ENCODE data around the gene DOCK2.
"Not testable (repeated sequence)": the region's sequence is repeated elsewhere in the genome, so short reads cannot be mapped to it uniquely, and the experiment has no call there.

Gene DOCK2

DNA sequence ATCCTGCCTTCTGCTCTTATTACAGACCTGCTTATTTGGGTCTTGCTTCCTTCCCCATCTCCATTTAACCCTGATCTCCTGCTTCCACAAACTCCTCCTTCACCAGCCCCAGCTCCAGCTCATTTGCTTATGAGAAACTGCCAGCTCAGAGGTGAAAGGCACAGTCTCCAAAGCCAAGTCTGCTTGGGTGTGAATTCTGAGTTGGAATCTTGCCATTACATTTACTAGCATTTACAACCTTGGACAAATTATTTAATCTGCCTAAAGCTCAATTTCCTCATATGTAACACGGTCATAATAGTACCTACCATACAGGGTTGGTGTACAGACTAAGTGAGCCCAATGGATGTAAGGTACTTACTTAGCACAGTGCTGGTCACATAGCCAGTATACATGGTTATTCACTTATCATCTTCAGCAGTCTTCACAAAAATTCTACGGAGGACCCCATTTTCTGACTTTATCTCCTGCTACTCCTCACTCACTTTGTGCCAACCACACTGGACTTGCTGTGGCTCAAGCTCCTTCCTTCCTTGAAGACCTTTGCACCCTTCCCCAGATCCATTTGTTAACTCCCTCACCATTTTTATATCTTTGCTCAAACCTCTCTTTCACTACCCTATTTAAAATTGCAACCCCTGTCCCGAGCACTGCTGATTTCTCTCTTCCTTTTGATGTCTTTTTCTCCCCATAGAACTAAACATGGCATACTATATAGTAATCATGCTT, 86.2 kb downstream of the DOCK2 start:
- Histone ChIP-seq H3K4me3 (ENCODE audit: low read depth in 1 of 5, low read length in 5 of 5) (no peak overlapping the region), H3K27ac (ENCODE audit: low read depth, low read length) (no peak overlapping the region), H3K36me3 (ENCODE audit: control insufficient read depth in 5 of 5, insufficient read depth in 5 of 5, low read length in 5 of 5) (peaks cover 0 to 16% (median 0%) of the 10 kb centered on the region in 5 donors), H3K27me3 (ENCODE audit: control insufficient read depth in 5 of 5, insufficient read depth in 4 of 5, low read length in 5 of 5) (no peaks in the 10 kb centered on the region), H3K4me1 (ENCODE audit: control insufficient read depth in 5 of 5, insufficient read depth in 5 of 5, low read length in 5 of 5) (peaks cover 0 to 9% (median 3%) of the 10 kb centered on the region in 5 donors), H3K9me3 (ENCODE audit: control insufficient read depth in 5 of 5, low read length in 5 of 5) (no peaks in the 10 kb centered on the region), H3K9ac (ENCODE audit: low read length in 5 of 5) (no peak overlapping the region)

DNA sequence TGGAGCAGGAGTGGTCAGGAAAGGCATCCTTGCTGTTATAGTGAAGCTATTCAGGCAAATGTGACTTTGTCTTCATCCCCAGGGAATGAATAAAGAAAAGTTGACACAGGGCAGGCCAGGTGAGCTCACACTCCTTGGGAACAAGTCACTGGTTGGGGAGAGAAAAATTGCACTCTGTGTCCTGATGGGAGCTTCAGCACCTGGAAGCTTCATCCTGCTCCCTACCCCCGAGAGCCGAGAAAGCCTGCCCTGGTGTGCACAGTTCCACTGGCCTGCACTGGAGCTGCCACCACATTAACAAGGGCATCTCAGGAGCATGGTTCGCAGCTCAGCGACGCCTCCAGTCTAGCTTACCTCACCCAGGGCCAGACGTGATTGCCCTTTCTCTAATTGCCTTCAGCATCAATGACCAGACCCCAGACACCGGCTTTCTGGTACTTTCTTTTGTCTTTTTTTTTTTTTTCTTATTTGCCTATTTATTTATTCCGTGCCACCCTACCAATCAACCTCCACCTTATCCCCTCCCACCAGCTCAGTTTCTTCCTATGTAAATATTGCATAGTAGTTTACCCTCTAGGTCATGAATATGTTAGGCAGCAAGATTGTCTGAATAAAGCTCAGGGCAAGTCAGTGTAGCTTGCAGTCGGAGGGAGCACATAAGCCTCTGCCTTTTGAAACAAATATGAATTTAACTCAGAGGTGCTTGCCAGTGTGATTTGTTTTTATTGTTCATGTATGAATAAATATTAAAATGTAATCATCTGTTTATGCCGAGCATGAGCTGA, 87.4 kb downstream of the DOCK2 start:
- H3K9me3 ChIP-seq (ENCODE audit: control insufficient read depth in 5 of 5, low read length in 5 of 5), result no peaks in the 10 kb centered on the region
- H3K9ac ChIP-seq (ENCODE audit: low read length in 5 of 5), result no peak overlapping the region
- H3K27ac ChIP-seq (ENCODE audit: low read depth, low read length), result no peak overlapping the region
- no peak overlapping the region for H3K4me3 ChIP-seq (ENCODE audit: low read depth in 1 of 5, low read length in 5 of 5)
- H3K27me3 ChIP-seq (ENCODE audit: control insufficient read depth in 5 of 5, insufficient read depth in 4 of 5, low read length in 5 of 5), result no peaks in the 10 kb centered on the region
- H3K36me3 ChIP-seq (ENCODE audit: control insufficient read depth in 5 of 5, insufficient read depth in 5 of 5, low read length in 5 of 5), result peaks cover 0 to 16% (median 0%) of the 10 kb centered on the region in 5 donors
- H3K4me1 ChIP-seq (ENCODE audit: control insufficient read depth in 5 of 5, insufficient read depth in 5 of 5, low read length in 5 of 5), result peaks cover 0 to 3% (median 0%) of the 10 kb centered on the region in 5 donors

GRCh38 chr5:169725665-169726064, 88.6 kb downstream of the DOCK2 start:
- H3K4me1 ChIP-seq (ENCODE audit: control insufficient read depth in 5 of 5, insufficient read depth in 5 of 5, low read length in 5 of 5); H3K4me3 ChIP-seq (ENCODE audit: low read depth in 1 of 5, low read length in 5 of 5); H3K27me3 ChIP-seq (ENCODE audit: control insufficient read depth in 5 of 5, insufficient read depth in 4 of 5, low read length in 5 of 5); H3K9ac ChIP-seq (ENCODE audit: low read length in 5 of 5); H3K27ac ChIP-seq (ENCODE audit: low read depth, low read length); H3K9me3 ChIP-seq (ENCODE audit: control insufficient read depth in 5 of 5, low read length in 5 of 5): not testable (repeated sequence)
- peaks cover 0 to 12% (median 0%) of the 10 kb centered on the region in 5 donors for H3K36me3 ChIP-seq (ENCODE audit: control insufficient read depth in 5 of 5, insufficient read depth in 5 of 5, low read length in 5 of 5)

DNA sequence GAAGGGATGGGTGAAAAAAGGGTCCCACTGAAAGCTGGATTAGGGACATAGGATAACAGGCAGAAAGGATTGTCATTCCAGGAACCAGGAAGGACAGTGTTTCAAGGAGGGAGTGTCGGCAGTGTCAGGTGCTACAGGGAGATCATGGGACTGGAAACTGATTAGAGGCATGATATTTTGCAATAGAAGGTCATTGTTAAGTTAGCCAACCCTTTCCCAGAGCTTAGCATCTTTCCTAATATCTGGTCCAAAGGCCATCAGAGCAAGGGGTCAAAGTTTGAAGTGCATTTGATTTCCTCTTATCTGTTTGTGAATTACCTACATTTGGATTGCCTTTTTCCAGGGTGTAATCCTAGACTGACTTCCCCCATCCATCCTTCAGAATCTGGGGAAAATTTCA, 91.3 kb downstream of the DOCK2 start:
- H3K27ac ChIP-seq (ENCODE audit: low read depth, low read length), result no peak overlapping the region
- no peak overlapping the region for H3K9ac ChIP-seq (ENCODE audit: low read length in 5 of 5)
- H3K4me1 ChIP-seq (ENCODE audit: control insufficient read depth in 5 of 5, insufficient read depth in 5 of 5, low read length in 5 of 5), result no peaks in the 10 kb centered on the region
- no peak overlapping the region for H3K4me3 ChIP-seq (ENCODE audit: low read depth in 1 of 5, low read length in 5 of 5)
- no peaks in the 10 kb centered on the region for H3K27me3 ChIP-seq (ENCODE audit: control insufficient read depth in 5 of 5, insufficient read depth in 4 of 5, low read length in 5 of 5)
- H3K36me3 ChIP-seq (ENCODE audit: control insufficient read depth in 5 of 5, insufficient read depth in 5 of 5, low read length in 5 of 5), result peaks cover 0 to 7% (median 0%) of the 10 kb centered on the region in 5 donors
- no peaks in the 10 kb centered on the region for H3K9me3 ChIP-seq (ENCODE audit: control insufficient read depth in 5 of 5, low read length in 5 of 5)

DNA sequence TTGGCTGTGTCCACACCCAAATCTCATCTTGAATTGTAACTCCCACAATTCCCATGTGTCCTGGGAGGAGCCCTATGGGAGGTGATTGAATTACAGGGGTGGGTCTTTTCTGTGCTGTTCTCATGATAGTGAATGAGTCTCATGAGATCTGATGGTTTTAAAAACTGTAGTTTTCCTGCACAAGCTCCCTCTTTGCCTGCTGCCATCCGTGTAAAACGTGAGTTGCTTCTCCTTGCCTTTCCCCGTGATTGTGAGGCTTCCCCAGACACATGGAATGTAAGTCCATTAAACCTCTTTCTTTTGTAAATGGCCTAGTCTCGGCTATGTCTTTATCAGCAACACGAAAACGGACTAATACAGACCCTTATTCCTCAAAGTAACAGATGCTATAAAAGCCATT, 94.1 kb downstream of the DOCK2 start:
- Histone ChIP-seq H3K4me1 (ENCODE audit: control insufficient read depth in 5 of 5, insufficient read depth in 5 of 5, low read length in 5 of 5) (no peaks in the 10 kb centered on the region), H3K9me3 (ENCODE audit: control insufficient read depth in 5 of 5, low read length in 5 of 5) (no peaks in the 10 kb centered on the region), H3K4me3 (ENCODE audit: low read depth in 1 of 5, low read length in 5 of 5) (no peak overlapping the region), H3K36me3 (ENCODE audit: control insufficient read depth in 5 of 5, insufficient read depth in 5 of 5, low read length in 5 of 5) (peaks cover 0 to 2% (median 0%) of the 10 kb centered on the region in 5 donors), H3K9ac (ENCODE audit: low read length in 5 of 5) (no peak overlapping the region), H3K27ac (ENCODE audit: low read depth, low read length) (no peak overlapping the region), H3K27me3 (ENCODE audit: control insufficient read depth in 5 of 5, insufficient read depth in 4 of 5, low read length in 5 of 5) (no peaks in the 10 kb centered on the region)

DNA sequence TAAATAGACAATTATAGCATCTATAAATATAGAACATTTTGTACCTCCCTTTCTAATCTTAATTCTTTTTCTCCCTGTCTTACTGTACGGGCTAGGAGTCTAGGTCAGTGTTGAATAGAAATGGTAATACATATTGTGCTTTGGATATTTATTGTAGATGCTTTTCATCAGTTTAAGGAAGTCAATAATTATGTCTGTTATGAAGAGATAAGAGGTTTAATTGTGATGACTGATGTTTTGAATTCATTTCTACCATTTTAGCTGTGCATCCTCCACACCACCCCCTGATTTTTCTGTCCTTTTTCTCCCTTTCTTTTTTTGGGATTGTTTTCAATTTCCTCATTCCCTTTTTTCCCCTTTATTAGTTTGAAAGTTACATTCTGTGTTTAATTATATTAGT, 95.8 kb downstream of the DOCK2 start:
- Histone ChIP-seq H3K9me3 (ENCODE audit: control insufficient read depth in 5 of 5, low read length in 5 of 5) (no peaks in the 10 kb centered on the region), H3K4me1 (ENCODE audit: control insufficient read depth in 5 of 5, insufficient read depth in 5 of 5, low read length in 5 of 5) (no peaks in the 10 kb centered on the region), H3K9ac (ENCODE audit: low read length in 5 of 5) (no peak overlapping the region), H3K4me3 (ENCODE audit: low read depth in 1 of 5, low read length in 5 of 5) (no peak overlapping the region), H3K27ac (ENCODE audit: low read depth, low read length) (no peak overlapping the region), H3K36me3 (ENCODE audit: control insufficient read depth in 5 of 5, insufficient read depth in 5 of 5, low read length in 5 of 5) (no peaks in the 10 kb centered on the region), H3K27me3 (ENCODE audit: control insufficient read depth in 5 of 5, insufficient read depth in 4 of 5, low read length in 5 of 5) (no peaks in the 10 kb centered on the region)

- H3K9ac ChIP-seq (ENCODE audit: low read length in 5 of 5), result no peak overlapping the region
- H3K27ac ChIP-seq (ENCODE audit: low read depth, low read length), result no peak overlapping the region
- no peaks in the 10 kb centered on the region for H3K36me3 ChIP-seq (ENCODE audit: control insufficient read depth in 5 of 5, insufficient read depth in 5 of 5, low read length in 5 of 5)
- H3K4me3 ChIP-seq (ENCODE audit: low read depth in 1 of 5, low read length in 5 of 5), result no peak overlapping the region
- H3K27me3 ChIP-seq (ENCODE audit: control insufficient read depth in 5 of 5, insufficient read depth in 4 of 5, low read length in 5 of 5), result no peaks in the 10 kb centered on the region
- no peaks in the 10 kb centered on the region for H3K9me3 ChIP-seq (ENCODE audit: control insufficient read depth in 5 of 5, low read length in 5 of 5)
- H3K4me1 ChIP-seq (ENCODE audit: control insufficient read depth in 5 of 5, insufficient read depth in 5 of 5, low read length in 5 of 5), result no peaks in the 10 kb centered on the region
Observed at GRCh38 chr5:169735913-169736312, 98.8 kb downstream of the DOCK2 start.

GRCh38 chr5:169736653-169737052, 99.6 kb downstream of the DOCK2 start:
- Histone ChIP-seq H3K27me3 (ENCODE audit: control insufficient read depth in 5 of 5, insufficient read depth in 4 of 5, low read length in 5 of 5) (no peaks in the 10 kb centered on the region), H3K9ac (ENCODE audit: low read length in 5 of 5) (no peak overlapping the region), H3K36me3 (ENCODE audit: control insufficient read depth in 5 of 5, insufficient read depth in 5 of 5, low read length in 5 of 5) (no peaks in the 10 kb centered on the region), H3K27ac (ENCODE audit: low read depth, low read length) (no peak overlapping the region), H3K4me3 (ENCODE audit: low read depth in 1 of 5, low read length in 5 of 5) (no peak overlapping the region), H3K4me1 (ENCODE audit: control insufficient read depth in 5 of 5, insufficient read depth in 5 of 5, low read length in 5 of 5) (no peaks in the 10 kb centered on the region), H3K9me3 (ENCODE audit: control insufficient read depth in 5 of 5, low read length in 5 of 5) (no peaks in the 10 kb centered on the region)

GRCh38 chr5:169740435-169740834, 103.4 kb downstream of the DOCK2 start:
- Histone ChIP-seq H3K9ac (ENCODE audit: low read length in 5 of 5) (no peak overlapping the region), H3K4me3 (ENCODE audit: low read depth in 1 of 5, low read length in 5 of 5) (no peak overlapping the region), H3K27ac (ENCODE audit: low read depth, low read length) (no peak overlapping the region), H3K4me1 (ENCODE audit: control insufficient read depth in 5 of 5, insufficient read depth in 5 of 5, low read length in 5 of 5) (no peaks in the 10 kb centered on the region), H3K27me3 (ENCODE audit: control insufficient read depth in 5 of 5, insufficient read depth in 4 of 5, low read length in 5 of 5) (no peaks in the 10 kb centered on the region), H3K36me3 (ENCODE audit: control insufficient read depth in 5 of 5, insufficient read depth in 5 of 5, low read length in 5 of 5) (no peaks in the 10 kb centered on the region), H3K9me3 (ENCODE audit: control insufficient read depth in 5 of 5, low read length in 5 of 5) (no peaks in the 10 kb centered on the region)

- no peak overlapping the region for H3K4me3 ChIP-seq (ENCODE audit: low read depth in 1 of 5, low read length in 5 of 5)
- no peak overlapping the region for H3K9ac ChIP-seq (ENCODE audit: low read length in 5 of 5)
- H3K27ac ChIP-seq (ENCODE audit: low read depth, low read length), result no peak overlapping the region
- H3K36me3 ChIP-seq (ENCODE audit: control insufficient read depth in 5 of 5, insufficient read depth in 5 of 5, low read length in 5 of 5), result peaks cover 0 to 3% (median 0%) of the 10 kb centered on the region in 5 donors
- H3K4me1 ChIP-seq (ENCODE audit: control insufficient read depth in 5 of 5, insufficient read depth in 5 of 5, low read length in 5 of 5), result no peaks in the 10 kb centered on the region
- no peaks in the 10 kb centered on the region for H3K9me3 ChIP-seq (ENCODE audit: control insufficient read depth in 5 of 5, low read length in 5 of 5)
- no peaks in the 10 kb centered on the region for H3K27me3 ChIP-seq (ENCODE audit: control insufficient read depth in 5 of 5, insufficient read depth in 4 of 5, low read length in 5 of 5)
Observed at GRCh38 chr5:169742771-169743296, 105.8 kb downstream of the DOCK2 start.

Data from subcutaneous abdominal adipose tissue (tissue), 5 donors.